Breast epithelium (tissue), 3 donors: Measurements from ENCODE around the gene HCFC1.

Source experiments
- CTCF ChIP-seq, 3 donors: fragments of 450-650 bp; IDR thresholded peaks; one replicate each; pipeline ENCODE4 v1.5.1; 2016 to 2017; ENCODE audit warnings: antibody characterized with exemption in 3 of 3, mild to moderate bottlenecking in 3 of 3, moderate library complexity in 3 of 3
- POLR2A ChIP-seq: fragments of 450-650 bp; IDR thresholded peaks from one replicate; pipeline ENCODE4 v1.6.1; 2016; ENCODE audit warnings: antibody characterized with exemption, mild to moderate bottlenecking, moderate library complexity
- POLR2AphosphoS5 ChIP-seq, 3 donors: sonication (generic); formaldehyde crosslinking; IDR thresholded peaks; one replicate each; pipeline ENCODE4 v1.6.1; 2017; ENCODE audit warnings: antibody characterized with exemption in 3 of 3

- TF ChIP-seq CTCF (IDR thresholded peaks at IDR 0.05): no peak
- no peak for TF ChIP-seq POLR2AphosphoS5 (IDR thresholded peaks at IDR 0.05)
- TF ChIP-seq POLR2A: no peak
These were observed 22.5 kb downstream of the HCFC1 start for GRCh38 chrX:153948847-153949805.
